ENCODE results near the gene TANC1.

- TF ChIP-seq POLR2AphosphoS5 (IDR thresholded peaks at IDR 0.05; ENCODE audit: low read depth, low read length) (no peak), TAF1 (IDR thresholded peaks at IDR 0.05; ENCODE audit: borderline replicate concordance, low read depth, low read length) (no peak), POLR2A (IDR thresholded peaks at IDR 0.05; ENCODE audit: low read depth, low read length) (no peak)
Observed at GRCh38 chr2:158953454-158953853, 15.0 kb upstream of the TANC1 start.

Measured in GM12892 (cell line).